Ovary (tissue), 3 donors: Measurements from ENCODE around the gene VASH2.

Source experiments
- CTCF ChIP-seq, 3 donors: fragments of 450-650 bp in 2 of 3; fragments of 200-600 bp in 1 of 3; IDR thresholded peaks; one replicate each; pipeline versions ENCODE4 v1.5.1 to v1.8.0; 2016 to 2022; ENCODE audit warnings: antibody characterized with exemption in 3 of 3, mild to moderate bottlenecking in 1 of 3
- EP300 ChIP-seq: sonication (generic); formaldehyde crosslinking; IDR thresholded peaks from one replicate; pipeline ENCODE4 v1.6.1; 2017; ENCODE audit warnings: antibody characterized with exemption
- POLR2A ChIP-seq: fragments of 450-650 bp; IDR thresholded peaks from one replicate; pipeline ENCODE4 v1.6.1; 2017; ENCODE audit warnings: antibody characterized with exemption, mild to moderate bottlenecking, moderate library complexity
- donor health status: DM: no; HTN: no; CAD: no.

GRCh38 chr1:212938846-212939245, 11.5 kb upstream of the VASH2 start:
- no peak for TF ChIP-seq CTCF (IDR thresholded peaks at IDR 0.05)
- no peak for TF ChIP-seq POLR2A
- TF ChIP-seq EP300: no peak
